Measurements from ENCODE around the gene TMEM120B.
"Not testable (repeated sequence)": the region's sequence is repeated elsewhere in the genome, so short reads cannot be mapped to it uniquely, and the experiment has no call there.

TMEM120B gene

DNA sequence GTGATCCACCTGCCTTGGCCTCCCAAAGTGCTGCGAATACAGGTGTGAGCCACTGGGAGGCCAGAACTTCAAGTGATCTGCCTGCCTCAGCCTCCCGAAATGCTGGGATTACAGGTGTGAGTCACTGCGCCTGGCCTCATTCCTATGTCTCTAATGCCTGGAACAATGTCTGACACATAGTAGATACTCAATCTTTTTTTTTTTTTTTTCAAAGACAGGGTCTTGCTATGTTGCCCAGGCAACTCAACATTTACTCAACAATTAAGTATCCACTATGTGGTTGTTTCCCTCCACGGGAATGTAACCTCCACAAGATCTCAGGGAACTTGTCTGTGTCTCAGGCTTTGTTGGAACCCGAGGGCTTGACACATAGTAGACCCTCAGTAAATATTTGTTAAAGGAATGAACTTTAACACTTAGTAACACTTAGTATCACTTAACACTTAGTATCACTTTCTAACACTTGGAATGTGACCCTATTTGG lies 3.0 kb upstream of the TMEM120B start:
- no peak for DNase-seq (ENCODE audit: low read depth)

DNA sequence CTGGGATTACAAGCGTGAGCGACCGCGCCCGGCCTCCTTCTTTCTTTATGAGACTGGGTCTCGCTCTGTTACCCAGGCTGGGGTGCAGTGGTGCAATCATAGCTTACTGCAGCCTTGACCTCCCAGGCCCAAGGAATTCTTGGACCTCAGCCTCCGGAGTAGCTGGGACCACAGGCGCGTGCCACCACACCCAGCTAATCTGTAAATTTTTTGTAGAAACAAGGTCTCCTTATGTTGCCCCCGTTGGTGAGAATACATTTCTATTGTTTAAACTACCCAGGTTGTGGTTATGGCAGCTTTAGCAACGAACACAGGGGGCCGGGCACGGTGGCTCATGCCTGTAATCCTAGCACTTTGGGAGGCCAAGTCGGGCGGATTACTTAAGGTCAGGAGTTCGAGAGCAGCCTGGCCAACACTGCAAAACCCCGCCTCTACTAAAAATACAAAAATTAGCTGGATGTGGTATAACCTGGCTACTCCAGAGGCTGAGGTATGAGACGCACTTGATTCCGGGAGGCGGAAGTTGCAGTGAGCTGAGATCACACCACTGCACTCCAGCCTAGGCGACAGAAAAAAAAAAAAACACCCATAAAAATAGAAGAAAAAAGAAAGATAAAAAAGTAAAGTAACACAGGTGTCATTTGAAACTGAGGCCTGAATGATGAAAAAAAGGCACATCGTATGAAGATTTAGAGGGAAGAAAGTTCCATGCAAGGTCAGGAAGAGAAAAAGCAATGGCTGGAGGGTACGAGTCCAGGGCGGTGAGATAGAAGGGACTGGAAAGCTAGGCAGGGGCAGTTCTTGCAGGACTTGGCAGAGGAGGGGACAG lies 977 bp upstream of the TMEM120B start:
- DNase-seq (ENCODE audit: low read depth), result no peak

DNA sequence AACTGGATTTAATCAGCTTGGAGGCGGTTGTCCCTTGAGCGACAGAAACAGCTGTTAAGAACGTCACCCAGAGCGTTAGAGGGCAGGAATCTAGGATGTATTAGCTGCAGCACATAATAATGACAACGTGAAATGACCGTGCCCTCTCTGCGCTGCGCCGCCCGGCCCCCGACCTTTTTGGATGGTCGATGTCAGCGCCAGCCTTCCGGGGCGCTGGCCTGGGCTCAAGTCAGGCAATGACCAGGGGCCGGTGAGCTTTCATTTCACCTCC lies 427 bp upstream of the TMEM120B start:
- peak; percentile 11 for DNase-seq (ENCODE audit: low read depth)

DNA sequence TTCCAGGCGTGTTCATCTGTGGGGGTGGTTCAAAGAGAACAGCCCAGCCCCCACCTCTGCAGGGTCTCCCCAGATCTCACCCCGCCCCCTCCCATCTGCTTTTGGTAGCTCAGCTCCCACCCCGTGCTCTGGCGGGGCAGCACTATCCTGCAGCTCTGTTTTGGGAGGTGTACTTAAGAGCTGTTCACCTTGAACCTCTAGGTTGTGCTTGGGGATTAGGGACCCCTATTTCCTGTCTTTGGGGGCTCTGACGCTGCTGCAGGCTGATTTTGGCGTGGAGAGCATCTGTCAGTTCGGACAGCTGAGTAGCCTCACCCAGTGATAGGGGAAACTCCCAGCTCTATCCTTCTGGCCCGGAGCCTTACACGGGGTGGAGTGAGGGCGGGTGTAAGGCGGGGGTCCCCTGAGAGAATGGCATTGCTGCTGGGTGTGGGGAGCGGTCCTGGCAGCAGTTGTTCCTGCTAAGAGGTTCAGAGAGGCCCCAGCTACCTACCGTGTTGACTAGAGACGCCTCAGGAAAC lies 765 bp downstream of the TMEM120B start:
- DNase-seq (ENCODE audit: low read depth), result no peak

DNA sequence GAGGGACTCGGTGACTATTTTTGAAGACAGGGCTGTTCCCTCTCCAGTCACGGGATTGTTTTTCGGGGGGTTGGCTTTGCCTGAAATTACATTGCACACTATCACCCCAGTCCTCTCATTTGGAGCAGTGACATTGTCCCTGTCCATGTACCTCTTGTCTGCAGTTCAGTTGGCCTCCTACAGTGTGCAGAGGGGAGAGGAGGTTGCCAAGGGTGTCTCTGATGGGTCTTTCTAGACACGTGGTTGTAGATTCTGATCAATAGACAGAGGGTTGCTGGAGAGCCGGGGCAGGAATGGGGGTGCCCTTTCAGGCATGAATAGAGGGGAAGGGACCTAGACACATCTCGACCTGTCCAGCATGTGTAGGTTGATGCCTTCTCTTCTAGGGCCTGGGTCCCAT lies 1.2 kb downstream of the TMEM120B start:
- DNase-seq (ENCODE audit: low read depth), result no peak

DNA sequence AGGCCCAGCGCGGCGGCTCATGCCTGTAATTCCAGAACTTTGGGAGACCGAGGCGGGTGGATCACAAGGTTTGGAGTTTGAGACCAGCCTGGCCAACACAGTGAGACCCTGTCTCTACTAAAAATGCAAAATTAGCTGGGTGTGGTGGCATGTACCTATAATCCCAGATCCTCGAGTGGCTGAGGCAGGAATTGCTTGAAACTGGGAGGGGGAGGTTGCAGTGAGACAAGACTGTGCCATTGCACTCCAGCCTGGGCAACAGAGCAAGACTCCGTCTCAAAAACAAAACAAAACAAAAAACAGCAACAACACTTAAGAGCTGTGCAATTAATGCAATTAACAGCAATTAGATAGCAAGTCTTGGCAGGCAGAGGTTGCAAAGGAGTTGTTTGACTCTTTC lies 2.5 kb downstream of the TMEM120B start:
- not testable (repeated sequence) for DNase-seq (ENCODE audit: low read depth)

DNA sequence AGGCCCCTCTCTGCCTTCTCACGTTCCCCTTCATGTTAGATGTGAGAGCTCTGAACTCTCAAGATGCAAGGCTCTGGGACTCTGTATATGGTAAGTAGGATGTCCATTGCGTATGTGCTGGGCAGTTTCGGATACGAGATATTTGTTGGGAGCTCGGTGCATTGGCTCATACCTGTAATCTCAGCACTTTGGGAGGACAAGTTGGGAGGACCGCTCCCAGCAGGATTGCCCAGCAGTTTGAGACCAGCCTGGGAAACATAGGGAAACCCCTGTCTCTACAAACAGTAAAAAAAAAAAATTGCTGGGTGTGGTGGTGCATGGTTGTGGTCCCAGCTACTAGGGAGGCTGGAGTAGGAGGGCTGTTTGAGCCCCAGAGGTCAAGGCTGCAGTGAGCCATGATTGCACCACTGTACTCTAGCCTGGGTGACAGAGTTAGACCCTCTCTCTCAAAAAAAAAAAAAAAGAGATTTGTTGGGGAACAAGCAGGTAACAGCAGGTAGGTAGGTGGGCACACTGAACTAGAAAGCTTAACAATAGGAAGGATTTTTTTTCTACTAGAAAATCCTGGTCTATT lies 3.4 kb downstream of the TMEM120B start:
- DNase-seq (ENCODE audit: low read depth), result no peak

DNA sequence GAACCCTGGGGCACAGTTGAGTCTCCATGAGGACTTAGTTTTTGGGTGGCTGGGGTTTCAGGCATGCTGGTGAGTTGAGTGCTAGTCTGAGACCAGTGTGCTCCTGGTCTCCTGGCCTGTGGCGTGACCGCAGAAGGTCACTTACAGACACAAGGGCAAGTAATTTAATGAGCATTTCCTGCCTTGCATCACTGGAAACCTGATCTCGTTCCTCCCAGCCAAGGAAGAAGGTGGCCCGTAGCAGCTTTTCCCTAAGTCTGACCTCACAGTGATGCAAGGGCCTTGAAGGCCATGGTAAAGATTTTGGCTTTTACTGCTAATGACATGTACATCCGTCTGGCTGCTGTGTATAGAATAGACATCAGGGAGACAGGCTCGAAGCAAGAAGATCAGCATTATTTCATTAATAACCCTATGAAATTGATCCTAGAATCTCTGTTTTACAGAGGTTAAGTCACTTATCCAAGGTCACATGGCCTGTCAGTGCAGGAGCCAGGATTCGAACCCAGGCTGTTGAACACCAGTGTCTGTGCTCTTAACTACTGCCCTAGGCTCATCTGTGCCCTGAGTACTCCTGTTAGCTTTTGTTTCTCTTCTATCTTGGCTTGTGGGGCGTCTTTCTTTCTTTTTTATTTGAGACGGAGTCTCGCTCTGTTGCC lies 4.6 kb downstream of the TMEM120B start:
- DNase-seq (ENCODE audit: low read depth), result no peak

DNA sequence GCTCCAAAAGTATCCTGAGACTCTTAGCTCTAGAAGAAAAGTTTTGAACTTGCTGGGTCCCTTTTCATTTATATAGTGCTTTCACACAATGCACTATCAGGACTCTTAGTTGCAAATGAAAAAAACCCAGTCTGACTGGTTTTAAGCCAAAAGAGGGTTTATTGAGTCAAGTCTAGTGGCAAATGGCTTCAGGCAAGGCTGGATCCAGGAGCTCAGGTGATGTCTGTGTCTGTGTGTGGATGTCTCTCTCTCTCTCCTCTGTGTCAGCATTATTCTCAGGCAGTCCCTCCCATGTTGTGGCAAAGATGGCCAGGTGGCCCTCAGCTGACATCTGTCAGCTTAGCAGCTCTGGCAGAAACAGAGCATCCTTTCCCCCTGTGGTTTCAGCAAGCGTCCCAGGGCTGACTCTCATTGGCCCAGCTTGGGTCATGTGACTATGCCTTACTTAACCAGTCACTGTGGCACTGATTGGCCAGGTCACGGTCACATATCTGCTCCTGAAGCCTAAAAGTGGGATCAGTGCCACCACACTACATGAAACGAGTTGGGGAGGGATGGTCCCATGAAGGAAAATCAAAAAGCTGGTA lies 6.2 kb downstream of the TMEM120B start:
- DNase-seq (ENCODE audit: low read depth), result no peak

DNA sequence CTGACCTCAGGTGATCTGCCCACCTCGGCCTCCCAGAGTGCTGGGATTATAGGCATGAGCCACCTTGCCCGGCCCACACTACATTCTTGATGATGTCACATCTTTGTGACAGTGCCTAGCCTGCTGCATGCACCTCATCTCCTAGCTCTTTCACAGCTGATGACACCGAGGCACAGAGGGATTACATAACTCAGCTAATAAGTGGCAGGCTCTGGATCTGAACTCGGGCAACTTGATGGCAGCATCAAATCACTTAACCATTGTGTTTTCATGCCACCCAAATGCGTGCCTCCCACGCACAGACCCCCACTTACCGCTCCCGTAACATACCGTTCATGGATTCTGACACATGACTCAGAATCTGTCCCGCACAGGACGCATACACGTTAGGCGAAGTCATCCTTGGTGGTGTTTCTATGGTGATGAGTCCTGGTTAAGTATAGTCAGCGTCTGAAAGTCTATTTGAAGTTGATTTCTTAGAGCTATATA lies 7.4 kb downstream of the TMEM120B start:
- DNase-seq (ENCODE audit: low read depth), result no peak

DNA sequence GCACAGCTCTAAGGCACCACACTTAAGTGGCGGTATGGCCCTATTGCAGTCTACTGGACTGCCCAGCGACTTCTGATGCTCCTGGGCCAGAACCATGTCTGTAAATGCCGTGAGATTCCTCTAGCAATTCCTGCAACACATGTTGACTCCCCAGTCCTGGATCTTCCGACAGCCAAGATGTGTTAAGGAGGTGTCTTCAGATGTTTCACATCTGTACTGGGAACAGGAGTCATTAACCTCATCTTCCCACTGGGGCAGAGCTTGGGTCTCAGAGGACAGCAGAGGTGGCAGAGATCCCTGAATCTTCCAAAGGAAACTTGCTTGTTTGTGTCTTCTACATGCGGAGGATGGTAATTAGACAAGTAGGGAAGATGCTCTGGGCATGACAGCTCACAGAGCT lies 8.2 kb downstream of the TMEM120B start:
- DNase-seq (ENCODE audit: low read depth), result no peak

DNA sequence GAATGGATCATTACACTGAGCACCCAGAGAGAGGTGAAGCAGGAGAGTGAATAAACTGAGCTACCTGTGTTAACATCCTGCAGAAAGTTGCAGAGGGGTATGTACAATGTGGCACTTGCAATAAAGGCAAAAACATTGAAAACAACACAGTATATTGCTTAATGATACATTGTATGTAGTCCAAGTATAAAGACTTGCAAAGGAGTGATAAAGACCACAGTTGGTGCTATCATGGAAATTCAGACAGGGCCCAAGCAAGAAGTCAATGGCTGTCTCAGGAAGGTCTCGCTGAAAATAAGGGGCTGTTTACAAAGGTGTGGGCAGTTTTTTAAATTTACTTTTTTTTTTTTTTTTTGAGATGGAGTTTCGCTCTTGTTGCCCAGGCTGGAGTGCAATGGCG lies 10.0 kb downstream of the TMEM120B start:
- DNase-seq (ENCODE audit: low read depth), result no peak

DNA sequence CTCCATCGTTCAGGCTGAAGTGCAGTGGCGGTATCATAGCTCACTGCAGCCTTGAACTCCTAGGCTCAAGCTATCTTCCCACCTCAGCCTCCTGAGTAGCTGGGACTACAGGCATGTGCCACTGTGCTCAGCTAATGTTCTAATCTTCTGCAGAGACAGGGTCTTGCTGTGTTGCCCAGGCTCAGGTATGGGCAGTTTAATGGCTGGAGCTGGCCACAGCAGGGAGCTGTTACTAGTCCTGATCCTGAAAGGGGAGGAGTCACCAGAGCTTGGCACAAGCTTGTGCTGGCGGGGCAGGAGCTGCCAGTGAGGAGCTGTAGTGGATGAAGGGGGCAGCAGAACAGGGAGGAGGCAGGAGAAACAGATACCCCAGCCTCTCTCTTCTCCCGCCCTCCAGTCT lies 10.6 kb downstream of the TMEM120B start:
- no peak for DNase-seq (ENCODE audit: low read depth)

DNA sequence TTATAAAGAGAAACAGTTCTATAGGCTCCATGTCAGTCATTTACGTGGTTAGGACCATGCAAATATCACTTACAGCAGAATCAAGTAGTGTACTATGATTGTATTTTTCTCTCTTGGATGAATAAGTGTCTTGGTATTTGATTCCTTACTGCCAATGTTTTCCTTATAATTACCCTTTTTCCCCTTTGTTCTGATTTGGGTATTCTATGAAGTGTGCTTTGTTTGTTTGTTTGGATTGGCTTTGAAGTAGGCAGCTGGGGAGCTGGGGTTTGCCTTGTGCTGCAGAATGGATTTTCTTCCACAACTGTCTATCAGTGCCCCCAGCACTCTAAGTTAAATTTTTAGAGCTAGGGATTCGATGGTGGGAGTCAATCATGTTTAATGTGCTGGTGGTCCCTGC lies 12.4 kb downstream of the TMEM120B start:
- DNase-seq (ENCODE audit: low read depth), result no peak

DNA sequence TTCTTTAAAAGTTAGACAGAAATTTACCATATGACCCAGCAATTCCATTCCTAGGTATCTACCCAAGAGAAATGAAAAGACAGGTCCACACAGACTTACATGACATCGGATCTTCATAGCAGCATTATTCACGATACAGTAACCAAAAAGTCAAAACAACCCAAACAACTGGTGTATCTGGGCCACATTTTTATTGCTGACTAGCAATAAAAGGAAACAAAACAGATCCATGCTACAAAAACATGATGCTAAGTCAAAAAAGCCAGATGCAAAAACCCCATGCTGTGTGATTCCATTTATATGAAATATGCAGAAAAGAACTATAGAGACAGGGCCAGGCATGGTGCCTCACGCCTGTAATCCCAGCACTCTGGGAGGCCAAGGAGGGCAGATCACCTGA lies 12.9 kb downstream of the TMEM120B start:
- DNase-seq (ENCODE audit: low read depth), result no peak

DNA sequence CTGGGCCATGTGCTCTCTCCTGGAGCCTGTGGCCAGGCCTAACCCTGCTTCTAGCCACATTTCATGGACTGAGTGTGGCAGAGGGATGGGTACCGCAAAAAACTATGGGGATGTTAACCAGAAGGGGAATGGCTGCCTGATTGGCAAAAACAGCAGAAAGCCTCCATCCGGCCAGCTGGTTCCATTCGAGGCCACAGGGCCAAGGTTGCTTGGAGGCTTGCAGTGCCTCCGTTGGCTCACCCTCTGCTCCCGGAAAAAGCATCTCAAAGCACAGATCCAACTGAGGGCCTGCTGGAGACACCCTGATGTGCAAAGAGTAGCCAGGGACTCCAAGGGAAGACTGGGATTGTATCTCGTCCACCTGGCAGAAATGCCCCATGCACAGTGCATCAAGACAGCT lies 16.5 kb downstream of the TMEM120B start:
- DNase-seq (ENCODE audit: low read depth), result no peak

DNA sequence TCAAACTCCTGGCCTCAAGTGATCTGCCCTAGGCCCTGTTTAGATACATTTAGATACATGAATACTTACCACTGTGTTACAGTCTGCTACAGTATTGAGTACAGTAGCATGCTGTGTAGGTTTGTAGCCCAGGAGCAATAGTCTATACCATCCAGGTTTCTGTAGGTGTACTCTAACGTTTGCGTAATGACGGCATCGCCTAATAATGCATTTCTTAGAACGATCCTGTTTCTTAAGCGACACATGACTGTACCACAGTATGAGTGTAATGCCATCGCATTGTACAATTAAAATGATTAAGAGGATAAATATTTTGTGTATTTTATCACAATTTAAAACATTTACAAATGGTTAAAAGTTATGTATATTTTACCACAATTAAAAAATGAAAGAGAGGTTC lies 18.9 kb downstream of the TMEM120B start:
- DNase-seq (ENCODE audit: low read depth), result no peak

DNA sequence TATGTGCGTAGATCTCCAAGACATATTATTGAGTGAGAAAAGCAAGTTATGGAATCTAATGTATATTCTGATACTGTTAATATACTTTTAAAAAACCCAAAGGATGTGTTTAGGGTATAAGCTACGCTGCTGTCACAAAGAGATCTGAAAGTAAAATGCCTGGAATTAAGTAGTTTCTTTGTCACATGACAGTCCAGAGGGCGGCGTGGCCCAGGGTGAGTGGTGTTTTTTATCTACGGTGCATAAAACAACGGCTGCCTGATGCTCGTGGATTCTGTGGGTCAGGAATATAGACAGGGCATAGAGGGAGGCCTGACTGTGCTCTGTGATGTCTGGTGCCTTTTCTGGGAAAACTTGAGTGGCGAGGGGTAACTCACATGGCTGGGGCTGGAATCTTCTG lies 21.3 kb downstream of the TMEM120B start:
- no peak for DNase-seq (ENCODE audit: low read depth)

DNA sequence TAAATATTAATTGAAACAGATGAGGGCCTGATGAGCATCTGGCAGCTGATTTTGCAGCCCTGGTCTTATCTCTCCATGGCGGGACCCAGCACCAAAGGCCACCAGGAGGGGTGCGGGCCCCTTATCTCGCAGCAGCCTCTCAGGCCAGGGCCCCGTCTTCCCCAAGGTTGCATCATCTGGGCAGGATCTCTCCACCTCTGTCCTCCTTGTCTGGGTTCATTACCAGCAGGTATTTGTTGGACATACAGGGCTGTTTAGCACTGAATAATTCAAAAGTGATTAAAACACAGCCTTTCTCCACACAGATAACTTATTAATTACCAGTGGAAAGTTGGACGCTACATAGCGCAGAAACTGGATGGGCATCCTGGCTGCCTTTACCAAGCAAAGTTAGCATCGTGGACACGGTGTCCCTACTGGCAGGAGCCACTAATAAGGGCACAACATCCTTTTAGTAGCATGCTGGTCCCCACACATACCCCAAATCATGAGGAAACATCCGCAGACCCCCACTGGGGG lies 25.8 kb downstream of the TMEM120B start:
- no peak for DNase-seq (ENCODE audit: low read depth)

DNA sequence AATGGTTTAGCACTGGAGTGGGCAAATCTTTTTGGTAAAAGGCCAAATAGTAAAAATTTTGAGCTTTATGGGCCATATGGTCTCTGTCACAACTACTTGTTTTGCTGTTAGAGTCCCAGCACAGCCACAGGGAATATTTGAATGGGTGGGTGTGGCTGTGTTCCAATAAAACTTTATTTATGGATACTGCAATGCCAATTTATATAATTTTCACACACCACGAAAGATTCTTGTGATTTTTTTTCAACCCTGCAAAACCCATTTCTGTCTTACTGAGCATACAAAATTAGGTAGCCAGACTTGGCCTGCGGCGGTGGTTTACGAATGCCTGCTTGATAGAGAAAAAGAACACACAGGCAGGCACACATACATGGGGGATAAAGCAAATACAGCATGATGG lies 28.3 kb downstream of the TMEM120B start:
- no peak for DNase-seq (ENCODE audit: low read depth)

DNA sequence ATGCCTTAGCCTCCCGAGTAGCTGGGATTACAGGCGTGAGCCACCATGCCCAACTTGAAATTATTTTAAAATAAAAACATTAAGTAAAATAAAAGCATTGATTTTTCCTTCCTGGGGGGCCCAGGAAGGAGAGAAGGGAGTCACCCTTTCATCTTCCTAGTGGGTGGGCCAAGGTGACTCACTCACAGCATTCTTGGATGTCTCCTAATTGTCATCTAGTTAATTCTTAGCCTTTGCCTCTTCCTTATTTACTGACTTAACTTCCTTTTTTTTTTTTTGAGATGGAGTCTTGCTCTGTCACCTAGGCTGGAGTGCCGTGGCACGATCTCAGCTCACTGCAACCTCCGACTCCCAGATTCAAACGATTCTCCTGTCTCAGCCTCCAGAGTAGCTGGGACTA lies 29.2 kb downstream of the TMEM120B start:
- no peak for DNase-seq (ENCODE audit: low read depth)

DNA sequence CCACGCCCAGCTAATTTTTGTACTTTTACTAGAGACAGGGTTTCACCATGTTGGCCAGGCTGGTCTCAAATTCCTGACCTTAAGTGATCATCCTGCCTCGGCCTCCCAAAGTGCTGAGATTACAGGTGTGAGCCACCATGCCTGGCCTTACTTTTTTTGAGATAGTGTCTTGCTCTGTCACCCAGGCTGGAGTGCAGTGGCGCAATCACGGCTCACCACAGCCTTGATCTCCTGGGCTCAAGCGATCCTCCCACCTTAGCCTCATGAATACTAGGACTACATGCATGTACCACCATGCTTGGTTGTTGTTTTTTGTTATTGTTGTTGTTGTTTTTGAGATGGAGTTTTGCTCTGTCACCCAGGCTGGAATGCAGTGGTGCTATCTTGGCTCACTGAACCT lies 33.0 kb downstream of the TMEM120B start:
- DNase-seq (ENCODE audit: low read depth), result not testable (repeated sequence)

DNA sequence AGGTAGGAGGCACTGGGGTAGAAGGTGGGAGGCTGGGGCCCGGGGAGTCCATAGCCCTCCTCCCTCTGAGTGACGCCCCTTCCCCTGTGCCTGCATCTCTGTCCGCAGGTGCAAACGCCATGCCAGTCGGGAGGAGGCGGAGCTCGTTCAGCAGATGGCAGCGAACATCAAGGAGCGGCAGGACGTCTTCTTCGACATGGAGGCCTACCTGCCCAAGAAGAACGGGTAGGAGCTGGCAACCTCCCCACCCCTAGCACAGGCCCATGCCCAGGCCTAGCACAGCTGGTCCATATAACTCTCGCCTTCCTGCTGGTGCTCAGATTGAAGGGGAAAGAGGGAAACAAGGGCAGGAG lies 35.6 kb downstream of the TMEM120B start:
- no peak for DNase-seq (ENCODE audit: low read depth)

All from activated T-cell treated with anti-CD3 and anti-CD28 coated beads for 24 hours (primary cell).